Skeletal muscle tissue (tissue), 4 donors: ENCODE measurements around the gene FHIT. TPM values are rescaled to one million over a fixed set of nuclear protein-coding genes. Genes with fewer than 3 reads are reported as not detected.
"Not testable (repeated sequence)": the region's sequence is repeated elsewhere in the genome, so short reads cannot be mapped to it uniquely, and the experiment has no call there.

Experiments used
- H3K27ac ChIP-seq: one replicate; pipeline ENCODE4 v1.7.0; 2013; ENCODE audit warnings: mild to moderate bottlenecking, low read depth, low read length, inconsistent platforms
- H3K27me3 ChIP-seq, 3 donors: one replicate each; pipeline ENCODE4 v1.7.0; 2013; ENCODE audit warnings: low read length in 3 of 3; ENCODE audit not compliant: control insufficient read depth in 3 of 3, insufficient read depth in 3 of 3
- H3K36me3 ChIP-seq, 3 donors: one replicate each; pipeline ENCODE4 v1.7.0; 2013; ENCODE audit warnings: low read length in 3 of 3; ENCODE audit not compliant: control insufficient read depth in 3 of 3, insufficient read depth in 3 of 3
- H3K4me1 ChIP-seq, 3 donors: one replicate each; pipeline ENCODE4 v1.7.0; 2013; ENCODE audit warnings: low read length in 3 of 3, mild to moderate bottlenecking in 3 of 3; ENCODE audit not compliant: control insufficient read depth in 3 of 3, insufficient read depth in 3 of 3
- H3K4me3 ChIP-seq, 3 donors: one replicate each; pipeline ENCODE4 v1.7.0; 2013; ENCODE audit warnings: low read length in 3 of 3
- H3K9ac ChIP-seq, 3 donors: one replicate each; pipeline ENCODE4 v1.7.0; 2013; ENCODE audit warnings: low read length in 3 of 3, mild to moderate bottlenecking in 3 of 3, moderate library complexity in 2 of 3, low read depth in 1 of 3
- H3K9me3 ChIP-seq, 3 donors: one replicate each; pipeline ENCODE4 v1.7.0; 2013; ENCODE audit warnings: low read length in 3 of 3; ENCODE audit not compliant: control insufficient read depth in 3 of 3
- total RNA-seq: library from RNA; depleted of rRNA; stranded (reverse); fragments of >200 nt; gene quantifications from one replicate; pipeline ENCODE4 v1.2.3, GENCODE V29; 2014
- donor health status: Osteomylitis.

The FHIT gene
- total RNA-seq, 1 donor from 2014 or later, result 4.2 TPM

GRCh38 chr3:60912142-60912541, 339.1 kb downstream of the FHIT start:
- Histone ChIP-seq H3K9me3 (no peaks in the 10 kb centered on the region), H3K27me3 (no peaks in the 10 kb centered on the region), H3K9ac (no peak overlapping the region), H3K4me3 (no peak overlapping the region), H3K36me3 (no peaks in the 10 kb centered on the region), H3K27ac (no peak overlapping the region), H3K4me1 (no peaks in the 10 kb centered on the region)

- Histone ChIP-seq H3K4me1 (no peaks in the 10 kb centered on the region), H3K9me3 (no peaks in the 10 kb centered on the region), H3K27me3 (no peaks in the 10 kb centered on the region), H3K27ac (no peak overlapping the region), H3K36me3 (no peaks in the 10 kb centered on the region), H3K9ac (no peak overlapping the region), H3K4me3 (no peak overlapping the region)
Measured at GRCh38 chr3:60909526-60909925, 341.7 kb downstream of the FHIT start.

GRCh38 chr3:60906283-60906682, 345.0 kb downstream of the FHIT start:
- no peaks in the 10 kb centered on the region for H3K27me3 ChIP-seq
- H3K4me1 ChIP-seq, result no peaks in the 10 kb centered on the region
- H3K9me3 ChIP-seq, result no peaks in the 10 kb centered on the region
- H3K9ac ChIP-seq, result no peak overlapping the region
- H3K27ac ChIP-seq, result no peak overlapping the region
- H3K36me3 ChIP-seq, result no peaks in the 10 kb centered on the region
- no peak overlapping the region for H3K4me3 ChIP-seq

- H3K27me3 ChIP-seq, result no peaks in the 10 kb centered on the region
- no peaks in the 10 kb centered on the region for H3K4me1 ChIP-seq
- no peaks in the 10 kb centered on the region for H3K36me3 ChIP-seq
- H3K27ac ChIP-seq, result no peak overlapping the region
- no peak overlapping the region for H3K9ac ChIP-seq
- H3K9me3 ChIP-seq, result no peaks in the 10 kb centered on the region
- H3K4me3 ChIP-seq, result no peak overlapping the region
Measured at GRCh38 chr3:60898321-60898720, 352.9 kb downstream of the FHIT start.

- Histone ChIP-seq H3K27ac (no peak overlapping the region), H3K27me3 (no peaks in the 10 kb centered on the region), H3K4me3 (no peak overlapping the region), H3K4me1 (no peaks in the 10 kb centered on the region), H3K9ac (no peak overlapping the region), H3K9me3 (no peaks in the 10 kb centered on the region), H3K36me3 (no peaks in the 10 kb centered on the region)
Measured at GRCh38 chr3:60893946-60894345, 357.3 kb downstream of the FHIT start.

GRCh38 chr3:60890226-60890625, 361.0 kb downstream of the FHIT start:
- Histone ChIP-seq H3K9me3 (no peaks in the 10 kb centered on the region), H3K27ac (no peak overlapping the region), H3K27me3 (no peaks in the 10 kb centered on the region), H3K4me3 (no peak overlapping the region), H3K36me3 (no peaks in the 10 kb centered on the region), H3K9ac (no peak overlapping the region), H3K4me1 (no peaks in the 10 kb centered on the region)

- not testable (repeated sequence) for H3K9me3 ChIP-seq, H3K27ac ChIP-seq, H3K4me3 ChIP-seq, H3K27me3 ChIP-seq, H3K4me1 ChIP-seq, H3K36me3 ChIP-seq, H3K9ac ChIP-seq
Measured at GRCh38 chr3:60888952-60889351, 362.3 kb downstream of the FHIT start.

GRCh38 chr3:60887574-60887973, 363.7 kb downstream of the FHIT start:
- Histone ChIP-seq H3K4me3 (no peak overlapping the region), H3K9me3 (peaks cover 0 to 3% (median 0%) of the 10 kb centered on the region in 3 donors), H3K27me3 (no peaks in the 10 kb centered on the region), H3K9ac (no peak overlapping the region), H3K4me1 (no peaks in the 10 kb centered on the region), H3K27ac (no peak overlapping the region), H3K36me3 (no peaks in the 10 kb centered on the region)

- H3K4me3 ChIP-seq, result no peak overlapping the region
- H3K9ac ChIP-seq, result no peak overlapping the region
- no peak overlapping the region for H3K27ac ChIP-seq
- peaks cover 0 to 3% (median 0%) of the 10 kb centered on the region in 3 donors for H3K9me3 ChIP-seq
- H3K27me3 ChIP-seq, result no peaks in the 10 kb centered on the region
- no peaks in the 10 kb centered on the region for H3K36me3 ChIP-seq
- H3K4me1 ChIP-seq, result no peaks in the 10 kb centered on the region
Measured at GRCh38 chr3:60886518-60886917, 364.7 kb downstream of the FHIT start.

GRCh38 chr3:60884005-60884404, 367.2 kb downstream of the FHIT start:
- Histone ChIP-seq H3K9ac (no peak overlapping the region), H3K4me1 (no peaks in the 10 kb centered on the region), H3K27me3 (no peaks in the 10 kb centered on the region), H3K36me3 (no peaks in the 10 kb centered on the region), H3K27ac (no peak overlapping the region), H3K9me3 (peaks cover 0 to 8% (median 0%) of the 10 kb centered on the region in 3 donors), H3K4me3 (no peak overlapping the region)

- Histone ChIP-seq H3K27me3 (no peaks in the 10 kb centered on the region), H3K9me3 (peaks cover 0 to 5% (median 0%) of the 10 kb centered on the region in 3 donors), H3K27ac (no peak overlapping the region), H3K4me1 (no peaks in the 10 kb centered on the region), H3K4me3 (no peak overlapping the region), H3K36me3 (no peaks in the 10 kb centered on the region), H3K9ac (no peak overlapping the region)
Measured at GRCh38 chr3:60877188-60877587, 374.1 kb downstream of the FHIT start.
